HepG2 (cell line): Measurements from ENCODE around the gene FCHO2. TPM values are rescaled to one million over a fixed set of nuclear protein-coding genes. Genes with fewer than 3 reads are reported as not detected.

ENCODE experiments used
- ATAC-seq: fragments of 200-7000 bp; cut with Tn5 transposase; 3 replicates; pipeline ENCODE4 v1.9.1; 2020; ENCODE audit warnings: mild to moderate bottlenecking, moderate library complexity
- BruUV-seq: library from RNA; stranded (reverse); fragments of 400-500 nt; replicated peaks from 2 replicates; lab custom pipeline; 2021; lab: Mats Ljungman, UMichigan
- CTCF ChIA-PET: fragments of 300-600 bp; formaldehyde crosslinking; extraction: SDS; loops from one replicate; lab custom pipeline; 2021; ENCODE audit warnings: low total read pairs, inconsistent platforms, low intra/inter-chr PET ratio; lab: Yijun Ruan, JAX
- POLR2A ChIA-PET: fragments of 350-600 bp; sonication (Branson Sonifier 250); formaldehyde crosslinking; loops from one replicate; lab custom pipeline; 2020; ENCODE audit warnings: antibody characterized with exemption, inconsistent platforms; lab: Yijun Ruan, JAX
- DNase-seq: peaks from one replicate; pipeline ENCODE4 v3.0.0-alpha.2; 2015; ENCODE audit warnings: low spot score
- FAIRE-seq: peaks from 3 replicates; lab custom pipeline; 2011; peaks lifted over from hg19 to GRCh38; lab: Jason Lieb, UNC
- H2AFZ ChIP-seq: one replicate; pipeline ENCODE4 v1.6.1; 2011; ENCODE audit warnings: low read length, inconsistent platforms
- H3K27ac ChIP-seq: fragments of 300-600 bp; 3 replicates; pipeline ENCODE4 v1.8.0; 2011; ENCODE audit warnings: mixed run types, mild to moderate bottlenecking, mixed read lengths, low read length, inconsistent platforms; ENCODE audit not compliant: insufficient read depth; ENCODE audit errors: extremely low read length
- H3K27me3 ChIP-seq, 2 experiments: fragments of 200-600 bp in 1 of 2; 2 replicates in 1 of 2; 3 replicates in 1 of 2; pipeline versions ENCODE4 v1.6.0 to v1.8.0; 2011; ENCODE audit warnings: low read length in 2 of 2, mild to moderate bottlenecking in 2 of 2, moderate library complexity in 2 of 2, inconsistent platforms in 1 of 2; ENCODE audit not compliant: insufficient read depth in 2 of 2, control insufficient read depth in 1 of 2
- H3K36me3 ChIP-seq, 2 experiments: fragments of 200-600 bp in 1 of 2; replicated peaks in 1 of 2; 2 replicates in 1 of 2; 3 replicates in 1 of 2; pipeline versions ENCODE4 v1.5.1 to v1.8.0; 2011; ENCODE audit warnings: low read length in 2 of 2, inconsistent platforms in 1 of 2; ENCODE audit not compliant: insufficient read depth in 2 of 2, control insufficient read depth in 1 of 2
- H3K4me1 ChIP-seq: 2 replicates; pipeline ENCODE4 v1.5.1; 2012; ENCODE audit warnings: low read length, inconsistent platforms; ENCODE audit not compliant: insufficient read depth
- H3K4me2 ChIP-seq: 2 replicates; pipeline ENCODE4 v1.6.0; 2011; ENCODE audit warnings: low read depth, low read length, inconsistent platforms
- H3K4me3 ChIP-seq, 3 experiments: fragments of 200-600 bp in 1 of 3; sonication (generic), shearing (Covaris generic) in 1 of 3; replicated peaks in 1 of 3; 2 replicates each; pipeline ENCODE4 v1.5.1; 2011 to 2016; ENCODE audit warnings: low read length in 3 of 3, inconsistent platforms in 2 of 3, low read depth in 2 of 3, mild to moderate bottlenecking in 2 of 3, control low read depth in 1 of 3, mixed read lengths in 1 of 3; ENCODE audit not compliant: insufficient read depth in 1 of 3
- H3K79me2 ChIP-seq: one replicate; pipeline ENCODE4 v1.6.1; 2011; ENCODE audit warnings: low read length, inconsistent platforms; ENCODE audit not compliant: insufficient read depth
- H3K9ac ChIP-seq: 2 replicates; pipeline ENCODE4 v1.6.0; 2011; ENCODE audit warnings: mild to moderate bottlenecking, low read depth, low read length, inconsistent platforms; ENCODE audit not compliant: insufficient read depth
- H3K9me3 ChIP-seq: 2 replicates; pipeline ENCODE4 v1.5.1; 2012; ENCODE audit warnings: mild to moderate bottlenecking, low read length
- H4K20me1 ChIP-seq: 2 replicates; pipeline ENCODE4 v1.6.0; 2011; ENCODE audit warnings: inconsistent platforms, mild to moderate bottlenecking, low read length, moderate library complexity; ENCODE audit not compliant: insufficient read depth
- ELF3 ChIP-seq: IDR thresholded peaks from 2 replicates; pipeline ENCODE4 v1.6.1; 2016; ENCODE audit warnings: missing genetic modification reagents, missing compliant biosample characterization
- NCOA1 ChIP-seq: sonication (generic); formaldehyde crosslinking; IDR thresholded peaks from 2 replicates; pipeline ENCODE4 v1.9.0; 2021; ENCODE audit warnings: missing genetic modification reagents
- SNRNP70 ChIP-seq: fragments of 200-400 bp; formaldehyde crosslinking; IDR thresholded peaks from 2 replicates; pipeline ENCODE4 v1.6.1; 2017; ENCODE audit warnings: mild to moderate bottlenecking, low read depth, low read length, moderate library complexity
- XBP1 ChIP-seq: sonication (generic); formaldehyde crosslinking; IDR thresholded peaks from 2 replicates; pipeline ENCODE4 v1.5.0; 2020; ENCODE audit warnings: missing genetic modification reagents
- ZBTB38 ChIP-seq: sonication (generic); formaldehyde crosslinking; IDR thresholded peaks from 2 replicates; pipeline ENCODE4 v1.5.1; 2020; ENCODE audit warnings: mild to moderate bottlenecking, missing genetic modification reagents
- ZFP82 ChIP-seq: sonication (generic); formaldehyde crosslinking; IDR thresholded peaks from 2 replicates; pipeline ENCODE4 v1.5.1; 2020; ENCODE audit warnings: mild to moderate bottlenecking, missing genetic modification reagents, borderline replicate concordance
- ZNF10 ChIP-seq: sonication (generic); formaldehyde crosslinking; IDR thresholded peaks from 2 replicates; pipeline ENCODE4 v1.4.0; 2020; ENCODE audit warnings: mild to moderate bottlenecking, low read depth, missing genetic modification reagents, borderline replicate concordance
- WGBS: methylation state at CpG from one replicate; pipeline ENCODE4 v1.1.6; 2017; ENCODE audit warnings: low lambda C conversion rate; 5-methylcytosine and 5-hydroxymethylcytosine counted together
- in situ Hi-C: cut with HindIII; loops from 2 replicates; pipeline ENCODE4 v1.10.0; 2017; ENCODE audit warnings: low pct_unique_long_range_greater_than_20kb; ENCODE audit not compliant: extremely low pct_ligation_motif_present
- intact Hi-C: fragments of 100-400 bp; cut with micrococcal nuclease; formaldehyde crosslinking; loops from one replicate; pipeline ENCODE4 v1.10.0; 2022; ENCODE audit not compliant: unreplicated experiment
- polyA plus RNA-seq, 8 experiments: library from polyadenylated mRNA; depleted of rRNA in 3 of 8; stranded (reverse) in 7 of 8; unstranded in 1 of 8; fragments of >200 nt; fragmentation: Illumina TruSeq in 4 of 8; extraction: Trizol in 4 of 8; gene quantifications; 2 replicates each; pipeline versions ENCODE4 v1.2.1 to v1.2.3, GENCODE V29; 2011 to 2016; ENCODE audit warnings: low read depth in 4 of 8, missing spikeins in 1 of 8, mixed read lengths in 1 of 8; ENCODE audit not compliant: insufficient read depth in 1 of 8
- total RNA-seq, 5 experiments: library from RNA; depleted of rRNA; stranded (reverse); fragments of >200 nt; fragmentation: Illumina TruSeq; extraction: Trizol; gene quantifications; 2 replicates each; pipeline ENCODE4 v1.2.3, GENCODE V29; 2016; ENCODE audit warnings: low read depth in 1 of 5
- TF ChIP-seq, protein P1 (sequence below): sonication (generic); formaldehyde crosslinking; IDR thresholded peaks from 2 replicates; pipeline ENCODE4 v1.9.0; 2022; ENCODE audit warnings: low read depth, missing genetic modification reagents
- TF ChIP-seq, protein P2 (sequence below): sonication (generic); formaldehyde crosslinking; IDR thresholded peaks from 2 replicates; pipeline ENCODE4 v1.4.0; 2020; ENCODE audit warnings: missing genetic modification reagents
- TF ChIP-seq, protein P3 (sequence below): IDR thresholded peaks from 2 replicates; pipeline ENCODE4 v1.6.1; 2016; ENCODE audit warnings: low read depth

The FCHO2 gene
- total and polyA plus RNA-seq, 2 of the 13 experiments (the other 11 are each of a cell fraction or from before 2014, with no cell fraction given): 11.6 to 17.3 TPM

DNA sequence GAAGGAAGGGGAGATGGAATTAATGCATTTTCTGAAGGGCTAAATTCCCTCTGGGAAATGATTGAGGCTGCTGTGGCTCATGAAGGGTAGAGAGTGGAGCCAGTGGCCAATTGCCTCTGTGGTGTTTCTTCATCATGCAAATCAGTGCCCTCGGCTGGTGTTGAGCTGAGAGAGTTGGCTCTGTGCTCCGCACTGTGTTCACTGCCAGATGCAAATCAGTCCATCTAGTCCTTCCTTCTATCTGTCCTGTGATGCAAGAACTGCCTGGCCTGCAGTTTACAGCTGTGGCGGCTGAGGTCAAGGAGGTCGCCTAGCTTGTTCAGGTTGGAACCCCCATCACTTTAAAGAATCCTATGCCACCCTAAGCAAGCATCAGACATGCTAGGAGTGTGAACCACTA, 170.5 kb downstream of the FCHO2 start (continued):
- TF ChIP-seq ZNF10 (CRISPR knock-in tag) (no peak), ZBTB38 (CRISPR knock-in tag) (no peak), SNRNP70 (no peak), XBP1 (CRISPR knock-in tag) (no peak), NCOA1 (no peak)

DNA sequence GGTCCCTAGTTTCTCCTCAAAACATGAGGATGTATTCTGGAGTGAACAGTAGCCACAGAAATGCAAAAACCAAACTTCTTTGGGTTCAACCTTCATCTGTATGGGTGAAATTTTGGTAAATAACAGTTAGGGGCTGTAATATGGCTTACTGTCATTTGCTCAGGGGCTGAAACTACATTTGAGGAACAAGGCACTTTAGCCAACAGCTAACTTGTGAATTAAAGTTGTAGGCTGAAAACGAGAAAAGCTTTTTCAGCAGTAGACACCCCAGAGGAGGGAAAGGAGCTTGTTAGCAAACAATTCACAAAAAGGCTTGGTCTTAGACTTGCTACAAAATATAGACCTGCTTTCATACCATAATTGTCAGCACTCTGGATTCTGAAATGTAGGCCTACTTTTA, 171.1 kb downstream of the FCHO2 start:
- intact Hi-C loops (no loop called here), in situ Hi-C loops (no loop called here)
- no peak overlapping the region for H3K4me3 ChIP-seq
- ChIA-PET POLR2A (no interaction called here), CTCF (no interaction called here)
- H2AFZ ChIP-seq: no peak overlapping the region
- TF ChIP-seq, protein P1, sequence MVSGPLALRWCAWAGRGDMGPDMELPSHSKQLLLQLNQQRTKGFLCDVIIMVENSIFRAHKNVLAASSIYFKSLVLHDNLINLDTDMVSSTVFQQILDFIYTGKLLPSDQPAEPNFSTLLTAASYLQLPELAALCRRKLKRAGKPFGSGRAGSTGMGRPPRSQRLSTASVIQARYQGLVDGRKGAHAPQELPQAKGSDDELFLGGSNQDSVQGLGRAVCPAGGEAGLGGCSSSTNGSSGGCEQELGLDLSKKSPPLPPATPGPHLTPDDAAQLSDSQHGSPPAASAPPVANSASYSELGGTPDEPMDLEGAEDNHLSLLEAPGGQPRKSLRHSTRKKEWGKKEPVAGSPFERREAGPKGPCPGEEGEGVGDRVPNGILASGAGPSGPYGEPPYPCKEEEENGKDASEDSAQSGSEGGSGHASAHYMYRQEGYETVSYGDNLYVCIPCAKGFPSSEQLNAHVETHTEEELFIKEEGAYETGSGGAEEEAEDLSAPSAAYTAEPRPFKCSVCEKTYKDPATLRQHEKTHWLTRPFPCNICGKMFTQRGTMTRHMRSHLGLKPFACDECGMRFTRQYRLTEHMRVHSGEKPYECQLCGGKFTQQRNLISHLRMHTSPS: no peak
- TF ChIP-seq ZFP82 (CRISPR knock-in tag) (no peak), ELF3 (CRISPR knock-in tag) (no peak)
- TF ChIP-seq, protein P2, sequence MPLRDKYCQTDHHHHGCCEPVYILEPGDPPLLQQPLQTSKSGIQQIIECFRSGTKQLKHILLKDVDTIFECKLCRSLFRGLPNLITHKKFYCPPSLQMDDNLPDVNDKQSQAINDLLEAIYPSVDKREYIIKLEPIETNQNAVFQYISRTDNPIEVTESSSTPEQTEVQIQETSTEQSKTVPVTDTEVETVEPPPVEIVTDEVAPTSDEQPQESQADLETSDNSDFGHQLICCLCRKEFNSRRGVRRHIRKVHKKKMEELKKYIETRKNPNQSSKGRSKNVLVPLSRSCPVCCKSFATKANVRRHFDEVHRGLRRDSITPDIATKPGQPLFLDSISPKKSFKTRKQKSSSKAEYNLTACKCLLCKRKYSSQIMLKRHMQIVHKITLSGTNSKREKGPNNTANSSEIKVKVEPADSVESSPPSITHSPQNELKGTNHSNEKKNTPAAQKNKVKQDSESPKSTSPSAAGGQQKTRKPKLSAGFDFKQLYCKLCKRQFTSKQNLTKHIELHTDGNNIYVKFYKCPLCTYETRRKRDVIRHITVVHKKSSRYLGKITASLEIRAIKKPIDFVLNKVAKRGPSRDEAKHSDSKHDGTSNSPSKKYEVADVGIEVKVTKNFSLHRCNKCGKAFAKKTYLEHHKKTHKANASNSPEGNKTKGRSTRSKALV (CRISPR knock-in tag): no peak
- TF ChIP-seq, protein P3, sequence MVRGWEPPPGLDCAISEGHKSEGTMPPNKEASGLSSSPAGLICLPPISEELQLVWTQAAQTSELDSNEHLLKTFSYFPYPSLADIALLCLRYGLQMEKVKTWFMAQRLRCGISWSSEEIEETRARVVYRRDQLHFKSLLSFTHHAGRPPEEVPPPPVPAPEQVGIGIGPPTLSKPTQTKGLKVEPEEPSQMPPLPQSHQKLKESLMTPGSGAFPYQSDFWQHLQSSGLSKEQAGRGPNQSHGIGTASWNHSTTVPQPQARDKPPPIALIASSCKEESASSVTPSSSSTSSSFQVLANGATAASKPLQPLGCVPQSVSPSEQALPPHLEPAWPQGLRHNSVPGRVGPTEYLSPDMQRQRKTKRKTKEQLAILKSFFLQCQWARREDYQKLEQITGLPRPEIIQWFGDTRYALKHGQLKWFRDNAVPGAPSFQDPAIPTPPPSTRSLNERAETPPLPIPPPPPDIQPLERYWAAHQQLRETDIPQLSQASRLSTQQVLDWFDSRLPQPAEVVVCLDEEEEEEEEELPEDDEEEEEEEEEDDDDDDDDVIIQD (CRISPR knock-in tag): no peak
- H3K36me3 ChIP-seq: no peaks in the 10 kb centered on the region
- 0% methylated on average over 1 of the region's 1 CpG for WGBS
- peaks cover 6 to 54% of the 10 kb centered on the region in 2 experiments for H3K27me3 ChIP-seq
- DNase-seq: no peak
- no peaks in the 10 kb centered on the region for H3K9me3 ChIP-seq
- ATAC-seq: no peak
- no peaks in the 10 kb centered on the region for H4K20me1 ChIP-seq
- no peak overlapping the region for H3K4me2 ChIP-seq
- H3K4me1 ChIP-seq: no peaks in the 10 kb centered on the region
- H3K79me2 ChIP-seq: no peaks in the 10 kb centered on the region
- FAIRE-seq: no peak
- no TSS peak for BruUV-seq
- no peak overlapping the region for H3K27ac ChIP-seq
- no peak overlapping the region for H3K9ac ChIP-seq
